ENCODE measurements around the gene ERVW-1.

Gene ERVW-1

GRCh38 chr7:92506363-92506762 lies 28.6 kb upstream of the ERVW-1 start:
- DNase-seq (ENCODE audit: low spot score), result no peak
- CTCF ChIA-PET, result interaction anchor here (0.7 kb wide), 1 partner anchor 37 kb away, joined by 3 read pairs; no protein-coding TSS in a partner anchor
- H3K27ac ChIP-seq, result no peak overlapping the region
- no peak for TF ChIP-seq CTCF (conservative IDR thresholded peaks at IDR 0.05; ENCODE audit: low read depth)
- POLR2A ChIA-PET (ENCODE audit: low non-redundant PET), result no interaction called here

GRCh38 chr7:92504563-92504962 lies 26.8 kb upstream of the ERVW-1 start:
- no peak for DNase-seq (ENCODE audit: low spot score)
- TF ChIP-seq CTCF (conservative IDR thresholded peaks at IDR 0.05; ENCODE audit: low read depth), result no peak
- POLR2A ChIA-PET (ENCODE audit: low non-redundant PET), result no interaction called here
- CTCF ChIA-PET, result no interaction called here
- H3K27ac ChIP-seq, result no peak overlapping the region

DNA sequence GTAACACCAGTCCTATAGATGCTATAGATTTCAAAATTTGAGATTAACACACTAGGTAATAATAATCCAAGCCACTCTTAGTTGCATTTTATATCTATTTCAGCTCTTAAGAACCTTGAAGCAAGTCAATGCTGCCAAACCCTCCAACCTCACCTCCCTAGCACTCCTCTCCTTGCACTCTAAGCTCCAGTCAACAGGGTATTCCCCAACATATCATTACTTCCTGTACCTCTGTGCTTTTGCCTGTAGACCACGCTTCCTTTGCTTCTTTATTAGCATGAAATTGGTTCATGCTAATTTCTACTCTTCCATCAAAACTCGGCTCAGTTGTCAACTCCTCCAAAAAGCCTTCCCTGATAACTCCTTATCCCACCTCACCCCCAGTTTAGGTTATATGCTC lies 26.0 kb upstream of the ERVW-1 start:
- no peak overlapping the region for H3K27ac ChIP-seq
- no peak for DNase-seq (ENCODE audit: low spot score)
- ChIA-PET POLR2A (ENCODE audit: low non-redundant PET) (no interaction called here), CTCF (no interaction called here)
- no peak for TF ChIP-seq CTCF (conservative IDR thresholded peaks at IDR 0.05; ENCODE audit: low read depth)

DNA sequence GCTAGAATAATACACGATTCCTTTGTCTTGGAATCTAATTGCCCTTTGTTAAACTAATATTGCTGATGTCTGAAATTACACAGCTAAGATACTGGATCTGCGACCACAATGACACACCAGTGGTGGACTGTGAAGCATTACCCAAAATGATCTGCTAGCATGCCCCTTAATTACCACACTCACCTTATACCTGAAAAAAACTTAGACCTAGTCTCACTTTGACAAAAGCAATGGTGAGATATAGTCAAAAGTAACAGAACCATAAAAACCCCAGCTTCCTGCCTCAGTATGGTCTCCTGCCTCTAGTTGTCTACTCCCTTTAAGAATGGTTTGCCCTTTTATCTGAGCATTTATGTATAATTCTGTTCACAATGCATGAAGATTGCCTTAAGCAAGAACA lies 20.8 kb upstream of the ERVW-1 start:
- ChIA-PET POLR2A (ENCODE audit: low non-redundant PET) (interaction anchor here (0.7 kb wide), 1 partner anchor 733 kb away, joined by 6 read pairs; no protein-coding TSS in a partner anchor), CTCF (no interaction called here)
- TF ChIP-seq CTCF (conservative IDR thresholded peaks at IDR 0.05; ENCODE audit: low read depth), result no peak
- DNase-seq (ENCODE audit: low spot score), result no peak
- no peak overlapping the region for H3K27ac ChIP-seq

DNA sequence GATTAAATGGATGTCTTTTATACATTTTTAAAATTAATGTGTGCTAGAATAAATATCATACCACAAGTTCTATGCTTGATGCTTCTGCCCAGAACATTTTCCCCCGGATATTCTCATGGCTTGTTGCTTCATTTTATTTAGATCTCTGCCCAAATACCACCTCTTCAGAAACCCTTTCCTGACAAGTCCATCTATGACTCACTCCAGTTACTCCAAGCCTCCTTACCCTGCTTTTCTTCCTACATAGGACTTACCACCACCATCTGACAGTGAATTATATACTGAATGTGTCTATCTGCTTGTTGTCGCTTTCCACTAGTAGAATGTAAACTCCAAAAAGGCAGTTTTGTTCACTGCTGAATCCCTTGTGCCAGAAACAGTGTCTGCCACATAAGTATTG lies 19.1 kb upstream of the ERVW-1 start:
- no peak for DNase-seq (ENCODE audit: low spot score)
- no peak overlapping the region for H3K27ac ChIP-seq
- ChIA-PET CTCF (no interaction called here), POLR2A (ENCODE audit: low non-redundant PET) (no interaction called here)
- TF ChIP-seq CTCF (conservative IDR thresholded peaks at IDR 0.05; ENCODE audit: low read depth), result no peak

DNA sequence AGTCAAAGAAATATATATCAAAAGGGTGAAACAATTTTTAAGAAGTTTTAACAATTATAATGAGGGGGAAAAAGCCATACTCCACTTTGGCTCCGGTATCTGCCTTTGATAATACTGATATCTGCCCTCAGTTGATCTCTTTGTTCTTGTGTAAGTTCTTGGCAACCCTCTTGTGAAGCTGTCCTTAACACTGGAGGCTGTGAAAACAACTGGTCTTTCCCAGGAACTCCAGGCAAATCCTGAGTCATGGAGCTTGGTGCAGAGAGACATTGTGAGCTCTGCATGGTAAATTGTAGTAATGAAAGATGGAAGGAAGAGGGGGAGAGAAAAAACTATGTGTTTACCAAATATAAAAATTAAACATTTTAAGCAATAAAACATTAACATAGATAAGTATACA lies 11.9 kb upstream of the ERVW-1 start:
- no peak for TF ChIP-seq CTCF (conservative IDR thresholded peaks at IDR 0.05; ENCODE audit: low read depth)
- DNase-seq (ENCODE audit: low spot score), result no peak
- ChIA-PET POLR2A (ENCODE audit: low non-redundant PET) (no interaction called here), CTCF (no interaction called here)
- no peak overlapping the region for H3K27ac ChIP-seq

DNA sequence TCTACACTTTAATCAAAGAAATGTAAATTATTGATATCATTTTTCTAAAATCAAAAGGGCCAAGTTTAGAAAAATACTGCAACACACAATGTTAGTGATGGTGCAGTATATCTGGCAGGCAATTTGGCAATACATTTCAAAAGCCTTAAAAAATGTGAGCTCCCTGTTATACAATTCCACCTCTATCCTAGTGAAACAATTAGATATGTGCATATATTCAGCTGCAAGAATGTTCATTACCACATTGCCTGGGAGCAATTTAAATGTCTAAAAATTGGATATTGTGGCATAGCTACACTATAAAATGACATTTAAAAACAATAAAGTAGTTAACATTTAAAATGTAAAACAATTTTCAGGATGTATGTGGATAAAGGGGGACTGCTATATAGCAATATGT lies 10.1 kb upstream of the ERVW-1 start:
- POLR2A ChIA-PET (ENCODE audit: low non-redundant PET), result no interaction called here
- no peak overlapping the region for H3K27ac ChIP-seq
- no peak for TF ChIP-seq CTCF (conservative IDR thresholded peaks at IDR 0.05; ENCODE audit: low read depth)
- CTCF ChIA-PET, result interaction anchor here (0.7 kb wide), 1 partner anchor 23 kb away, joined by 4 read pairs; no protein-coding TSS in a partner anchor
- no peak for DNase-seq (ENCODE audit: low spot score)
